H4 (cell line): Measurements from ENCODE around the gene APOL1. TPM values are rescaled to one million over a fixed set of nuclear protein-coding genes. Genes with fewer than 3 reads are reported as not detected.
A peak's percentile ranks its signal among the peaks of the same experiment; 100 is the strongest.

Source experiments
- DNase-seq: peaks from one replicate; pipeline ENCODE4 v3.0.0-alpha.2; 2015; ENCODE audit warnings: low spot score
- total RNA-seq: library from RNA; depleted of rRNA; stranded (reverse); fragments of >200 nt; shearing (Covaris generic); gene quantifications from 2 replicates; pipeline ENCODE4 v1.2.3, GENCODE V29; 2014

Gene APOL1
- total RNA-seq, 1 experiment from 2014 or later = 27.5 TPM

- no peak for DNase-seq
These were observed 39.2 kb downstream of the APOL1 start for GRCh38 chr22:36291831-36292740.

DNA sequence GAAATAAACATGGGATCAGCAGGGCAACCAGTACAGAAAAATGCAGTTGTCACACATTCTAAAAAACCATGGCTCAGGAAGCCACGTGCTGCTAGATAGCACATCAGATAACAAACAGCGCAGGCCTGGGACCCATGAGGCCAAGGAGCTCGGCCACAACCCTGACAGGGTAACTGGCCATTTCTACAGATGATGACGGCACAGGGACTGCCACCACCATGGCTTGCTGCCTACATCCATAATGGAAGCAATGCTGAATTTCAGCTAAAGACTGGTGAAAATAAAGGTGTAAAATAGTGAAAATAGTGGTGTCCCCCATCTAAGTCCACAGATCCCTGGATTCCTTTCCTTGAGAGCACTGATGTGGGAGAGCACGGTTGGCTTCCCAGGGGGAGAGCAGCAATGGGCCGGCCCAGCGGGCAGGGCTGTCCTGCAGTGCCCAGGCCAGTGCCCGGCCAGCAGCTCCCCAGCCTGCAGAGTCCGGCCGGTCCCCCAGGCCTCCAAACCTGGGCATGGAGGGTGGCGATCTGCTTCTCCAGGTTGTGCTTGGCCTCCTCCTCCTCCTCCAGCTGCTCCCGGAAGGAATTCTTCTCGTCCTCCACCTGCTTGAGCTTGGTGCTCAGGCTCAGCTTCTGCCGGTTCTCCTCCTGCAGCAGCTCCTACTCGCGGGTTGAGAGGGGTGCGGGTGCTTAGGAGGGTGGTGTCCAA lies 40.0 kb downstream of the APOL1 start:
- DNase-seq = no peak

GRCh38 chr22:36293606-36294292 lies 40.8 kb downstream of the APOL1 start:
- no peak for DNase-seq

GRCh38 chr22:36294293-36294620 lies 41.3 kb downstream of the APOL1 start:
- no peak for DNase-seq

DNA sequence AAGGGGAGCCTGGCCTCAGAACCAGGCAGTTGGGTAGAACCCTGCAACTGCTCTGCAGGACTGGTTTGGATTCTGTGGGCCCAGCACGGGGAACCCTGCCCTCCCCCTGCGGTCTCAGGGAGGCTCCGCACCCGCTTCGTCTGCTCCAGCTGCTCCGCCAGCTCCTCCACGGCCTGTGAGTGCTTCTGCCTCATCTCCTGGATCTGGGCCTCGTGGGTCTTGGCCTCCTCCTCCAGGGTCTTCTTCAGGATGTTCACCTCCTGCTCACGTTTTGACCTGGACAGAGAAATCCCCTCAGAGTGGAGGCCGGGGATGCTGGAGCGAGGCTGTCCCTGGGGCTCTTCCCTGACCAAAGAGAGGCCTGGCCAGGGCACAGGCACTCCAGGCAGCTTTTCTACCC lies 41.9 kb downstream of the APOL1 start:
- no peak for DNase-seq

DNA sequence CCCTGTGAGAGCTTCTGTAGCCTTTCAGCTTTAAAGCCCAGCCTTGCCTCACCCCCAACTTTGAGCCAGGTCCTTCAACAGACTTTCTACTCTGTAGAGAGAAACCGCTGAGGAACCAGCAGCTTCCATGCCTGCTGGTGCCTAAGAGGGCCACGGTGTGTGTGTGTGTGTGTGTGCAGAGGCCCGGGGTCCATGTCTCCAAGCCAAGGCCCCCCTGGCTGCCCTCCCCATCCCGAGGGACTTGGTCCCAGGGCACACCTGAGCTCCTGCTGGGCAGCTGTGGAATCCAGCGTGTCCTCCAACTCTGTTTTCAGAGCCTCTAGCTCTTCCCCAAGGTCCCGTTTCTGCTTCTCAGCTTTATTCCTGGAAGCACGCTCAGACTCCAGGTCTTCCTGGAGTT lies 42.3 kb downstream of the APOL1 start:
- DNase-seq = no peak

GRCh38 chr22:36296690-36297089 lies 43.8 kb downstream of the APOL1 start:
- DNase-seq = no peak

- DNase-seq = no peak
These were observed 44.6 kb downstream of the APOL1 start for GRCh38 chr22:36297568-36297967.

- no peak for DNase-seq
These were observed 45.2 kb downstream of the APOL1 start for GRCh38 chr22:36298118-36298517.

GRCh38 chr22:36298601-36299000 lies 45.7 kb downstream of the APOL1 start:
- no peak for DNase-seq

DNA sequence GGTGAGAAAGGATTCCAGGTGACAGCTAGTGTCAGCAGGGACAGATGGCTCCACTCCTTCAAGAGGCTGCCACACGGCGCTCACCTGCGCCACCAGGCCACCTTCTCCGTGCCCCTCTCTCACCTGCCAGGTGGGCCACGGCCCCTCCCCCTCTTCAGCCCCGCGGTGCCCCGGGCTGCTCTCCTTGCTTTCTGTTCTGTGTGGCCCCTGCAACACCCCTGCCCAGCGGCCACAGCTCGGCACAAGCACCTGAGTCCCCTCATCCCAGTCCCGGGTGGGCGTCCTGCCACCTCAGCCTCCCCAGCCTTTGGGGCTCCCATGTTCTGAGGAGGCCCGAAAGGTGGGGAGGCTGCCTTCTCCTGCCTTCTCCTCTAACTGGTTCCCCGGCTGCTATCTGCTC lies 46.4 kb downstream of the APOL1 start:
- DNase-seq = no peak

- DNase-seq = no peak
These were observed 47.0 kb downstream of the APOL1 start for GRCh38 chr22:36299911-36300310.

DNA sequence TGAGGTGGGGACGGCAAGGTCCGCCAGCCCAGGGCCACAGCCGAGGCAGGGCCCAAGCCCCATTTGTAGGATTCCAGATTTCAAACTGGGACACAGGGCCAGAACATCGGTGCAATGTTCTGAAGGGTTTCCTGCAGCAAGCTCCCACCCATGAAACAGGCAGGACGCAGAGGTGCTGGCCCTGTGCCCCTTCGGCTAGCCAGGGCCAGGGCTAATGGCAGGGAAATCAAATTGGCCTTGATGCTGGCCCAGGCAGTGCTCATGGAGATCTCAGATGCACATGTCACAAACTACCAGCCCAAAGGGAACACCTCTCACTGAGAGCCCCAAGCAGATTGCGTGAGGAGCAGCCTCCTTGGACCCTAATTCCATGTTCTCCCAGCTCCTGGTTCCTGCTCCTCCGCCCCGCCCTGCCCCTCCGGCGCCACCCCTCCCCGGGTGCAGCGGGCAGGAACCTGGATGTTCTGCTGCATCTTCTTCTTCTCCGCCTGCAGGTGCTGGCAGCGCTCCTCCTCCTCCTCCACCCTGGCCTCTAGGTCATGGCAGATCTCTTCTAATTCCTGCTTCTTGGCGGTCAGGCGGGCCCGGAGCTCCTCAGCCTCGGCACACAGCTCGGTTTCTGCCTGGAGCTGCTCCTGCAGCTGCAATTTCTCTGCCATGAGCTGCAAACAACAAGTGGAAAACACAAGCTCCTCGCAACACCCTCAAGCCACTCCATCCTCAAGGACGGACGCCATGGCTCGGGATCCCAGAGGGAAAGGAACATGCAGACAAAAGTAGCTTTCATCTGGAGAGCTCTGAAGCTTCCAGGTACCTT lies 47.7 kb downstream of the APOL1 start:
- DNase-seq = no peak

GRCh38 chr22:36301384-36301828 lies 48.5 kb downstream of the APOL1 start:
- peak; percentile 72 for DNase-seq

DNA sequence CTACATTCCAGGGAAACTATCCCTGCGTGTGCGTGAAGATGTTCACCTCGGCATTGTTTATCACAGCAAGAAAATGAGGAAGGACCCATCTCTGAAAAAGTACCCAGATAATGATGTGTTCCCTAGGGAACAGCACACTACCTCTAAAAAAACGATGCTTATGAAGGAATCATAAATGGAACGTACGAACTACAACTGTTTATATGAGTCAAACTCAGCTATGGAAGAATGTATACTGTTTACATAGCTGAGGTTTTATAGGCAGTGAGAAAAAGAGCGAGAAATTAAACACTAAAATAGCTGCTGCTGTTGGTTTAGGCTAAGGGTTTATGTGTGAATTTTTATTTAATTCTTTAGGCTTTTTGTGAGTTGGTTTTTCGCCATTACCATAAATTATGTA lies 48.9 kb downstream of the APOL1 start:
- DNase-seq = peak; percentile 87

DNA sequence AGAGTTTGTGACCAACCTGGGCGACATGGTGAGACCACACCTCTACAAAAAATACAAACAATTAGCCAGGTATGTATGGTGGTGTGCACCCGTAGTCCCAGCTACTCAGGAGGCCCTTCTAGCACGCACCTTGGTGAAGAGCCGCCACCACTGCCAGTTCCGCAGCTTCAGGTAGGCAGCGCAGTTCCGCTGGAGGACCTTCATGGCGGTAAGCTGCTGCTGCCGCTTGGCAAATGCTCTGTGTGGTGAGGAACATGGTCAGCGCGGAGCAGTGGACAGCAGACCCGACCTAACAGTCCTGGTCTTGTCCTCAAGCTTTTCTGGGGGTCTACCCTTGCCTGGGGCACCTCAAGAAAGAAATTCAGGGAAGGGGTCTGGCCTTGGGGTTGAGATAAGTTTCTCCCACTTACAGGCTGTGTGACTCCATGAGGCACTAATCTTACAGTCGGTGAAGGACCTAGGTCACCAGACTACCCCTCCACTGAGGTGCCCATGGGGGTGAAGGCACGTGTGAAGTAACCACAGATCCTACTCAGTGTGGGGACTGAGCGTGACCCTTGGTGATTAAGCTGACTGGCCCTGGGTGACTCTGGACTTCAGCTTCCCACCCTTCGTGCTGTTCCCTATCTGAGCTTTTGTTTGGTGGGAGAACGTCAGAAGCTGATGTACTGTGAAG lies 49.6 kb downstream of the APOL1 start:
- no peak for DNase-seq

GRCh38 chr22:36303115-36303467 lies 50.2 kb downstream of the APOL1 start:
- DNase-seq = no peak

DNA sequence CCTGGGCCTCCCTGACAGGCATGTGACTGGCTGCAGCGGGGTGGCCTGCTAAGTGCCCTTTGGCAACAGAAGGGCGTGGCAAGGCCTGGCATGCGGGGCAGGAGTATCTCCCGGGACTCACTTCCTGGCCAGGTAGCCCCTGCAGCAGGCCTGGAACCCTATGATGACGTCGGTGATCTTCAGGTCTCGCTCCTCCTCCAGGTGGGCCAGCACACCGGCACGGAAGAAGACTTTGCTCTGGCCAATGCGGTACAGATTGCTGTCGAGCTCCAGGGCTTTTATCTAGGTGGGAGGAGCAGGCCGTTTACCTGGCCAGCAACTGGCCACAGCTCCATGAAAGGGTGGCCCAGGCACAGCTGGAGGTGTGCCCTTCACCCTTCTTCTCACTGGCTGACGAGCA lies 50.9 kb downstream of the APOL1 start:
- no peak for DNase-seq

DNA sequence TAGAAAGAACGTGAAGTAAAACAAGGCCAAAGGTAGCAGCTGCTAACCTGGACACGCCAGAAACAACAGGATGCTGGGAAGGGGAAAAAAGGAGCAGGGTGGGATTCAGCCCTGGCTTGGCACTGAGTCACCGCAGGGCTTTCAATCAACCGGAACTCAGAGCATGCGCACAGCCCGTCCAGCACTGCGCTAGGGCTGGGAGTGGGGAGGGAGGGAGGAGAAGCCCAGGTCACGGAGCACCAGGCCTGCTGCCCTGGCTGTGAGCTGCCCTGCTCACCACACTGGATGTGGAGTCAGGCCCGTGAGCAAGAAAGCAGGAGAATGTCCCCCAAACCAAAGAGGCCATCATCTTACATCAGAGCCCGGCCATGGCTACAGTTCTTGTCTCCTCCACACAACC lies 51.5 kb downstream of the APOL1 start:
- DNase-seq = no peak

GRCh38 chr22:36305813-36306212 lies 52.9 kb downstream of the APOL1 start:
- no peak for DNase-seq

DNA sequence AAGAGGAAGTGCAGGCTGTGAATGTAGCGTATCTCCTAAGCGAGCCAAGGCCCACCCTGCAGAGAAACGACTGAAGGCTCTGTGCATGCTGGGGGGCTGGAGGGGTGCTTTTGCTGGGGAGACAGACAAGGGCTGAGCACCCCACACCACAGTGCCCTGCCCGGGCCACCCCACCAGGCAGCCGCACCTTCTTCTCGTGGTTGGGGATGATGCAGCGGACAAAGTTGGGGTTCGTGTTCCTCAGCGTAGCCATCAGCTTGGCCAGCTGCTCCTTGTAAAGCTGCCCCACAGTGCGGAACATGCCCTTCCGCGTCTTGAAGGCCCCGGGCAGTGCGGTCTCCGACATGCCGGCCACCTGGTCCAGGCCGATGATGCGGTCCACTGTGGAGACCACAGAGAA lies 53.3 kb downstream of the APOL1 start:
- no peak for DNase-seq
